Stimulated activated CD8-positive, alpha-beta memory T cell treated with anti-CD3 and anti-CD28 coated beads, Interleukin-15, amount 100 ng/mL, for 1 hour (primary cell): ENCODE measurements around the gene GRM1.

Source experiments
- DNase-seq: peaks from one replicate; pipeline ENCODE4 v3.0.0-alpha.2; 2020; ENCODE audit warnings: low read depth

The GRM1 gene

GRCh38 chr6:146472918-146473317, 444.1 kb downstream of the GRM1 start:
- no peak for DNase-seq

GRCh38 chr6:146481527-146481926, 452.7 kb downstream of the GRM1 start:
- no peak for DNase-seq

GRCh38 chr6:146484411-146484810, 455.5 kb downstream of the GRM1 start:
- DNase-seq, result no peak
